ENCODE results near the gene ABTB2.

- TF ChIP-seq CTCF (IDR thresholded peaks at IDR 0.05; ENCODE audit: poor library complexity) (no peak), EZH2phosphoT487 (IDR thresholded peaks at IDR 0.05; ENCODE audit: low read depth, severe bottlenecking, unreplicated experiment) (no peak)
Observed at GRCh38 chr11:34239465-34240149, 118.2 kb downstream of the ABTB2 start.
